Measurements from ENCODE around the gene PLAAT3.
"Not testable (repeated sequence)": the region's sequence is repeated elsewhere in the genome, so short reads cannot be mapped to it uniquely, and the experiment has no call there.

PLAAT3 gene

GRCh38 chr11:63535734-63536133 is 78.5 kb downstream of the PLAAT3 start:
- DNase-seq = no peak

- no peak for DNase-seq
Observed at GRCh38 chr11:63534895-63535461, 79.3 kb downstream of the PLAAT3 start.

- no peak for DNase-seq
Observed at GRCh38 chr11:63534076-63534475, 80.2 kb downstream of the PLAAT3 start.

- DNase-seq = no peak
Observed at GRCh38 chr11:63532799-63533475, 81.3 kb downstream of the PLAAT3 start.

- DNase-seq = no peak
Observed at GRCh38 chr11:63532117-63532516, 82.1 kb downstream of the PLAAT3 start.

GRCh38 chr11:63531074-63531792 is 83.0 kb downstream of the PLAAT3 start:
- DNase-seq = peak; percentile 79

- no peak for DNase-seq
Observed at GRCh38 chr11:63530021-63530420, 84.2 kb downstream of the PLAAT3 start.

GRCh38 chr11:63529373-63529772 is 84.9 kb downstream of the PLAAT3 start:
- not testable (repeated sequence) for DNase-seq

GRCh38 chr11:63528729-63529278 is 85.4 kb downstream of the PLAAT3 start:
- not testable (repeated sequence) for DNase-seq

GRCh38 chr11:63528156-63528555 is 86.1 kb downstream of the PLAAT3 start:
- not testable (repeated sequence) for DNase-seq

GRCh38 chr11:63527667-63528066 is 86.6 kb downstream of the PLAAT3 start:
- DNase-seq = no peak

Measured in fibroblast of upper back skin (primary cell).